Tongue (tissue), 2 donors: Measurements from ENCODE around the gene FZD4. TPM values are rescaled to one million over a fixed set of nuclear protein-coding genes. Genes with fewer than 3 reads are reported as not detected.

Source experiments
- DNase-seq: peaks from one replicate; pipeline ENCODE4 v3.0.0-alpha.2; 2015
- total RNA-seq: library from RNA; depleted of rRNA; stranded (reverse); fragments of >200 nt; gene quantifications from one replicate; pipeline ENCODE4 v1.2.3, GENCODE V29; 2014

Gene FZD4
- total RNA-seq, 1 donor from 2014 or later: 59.5 TPM

- no peak for DNase-seq
Observed at GRCh38 chr11:86906198-86906597, 49.0 kb downstream of the FZD4 start.

- no peak for DNase-seq
Observed at GRCh38 chr11:86905252-86905651, 49.9 kb downstream of the FZD4 start.

- no peak for DNase-seq
Observed at GRCh38 chr11:86904001-86904400, 51.2 kb downstream of the FZD4 start.

- DNase-seq: no peak
Observed at GRCh38 chr11:86902345-86902744, 52.9 kb downstream of the FZD4 start.

GRCh38 chr11:86901599-86901998 lies 53.6 kb downstream of the FZD4 start:
- peak; percentile 56 for DNase-seq

- no peak for DNase-seq
Observed at GRCh38 chr11:86900162-86900561, 55.0 kb downstream of the FZD4 start.

GRCh38 chr11:86898689-86899088 lies 56.5 kb downstream of the FZD4 start:
- DNase-seq: no peak

GRCh38 chr11:86896441-86896841 lies 58.8 kb downstream of the FZD4 start:
- DNase-seq: peak; percentile 93

Other genes starting within 250 kb of the FZD4 start
- 44.2 TPM for gene PRSS23, start 154.9 kb downstream of the FZD4 start, total RNA-seq
- gene TMEM135, start 82.5 kb upstream of the FZD4 start, total RNA-seq: 25.6 TPM